Ovary (tissue), 3 donors: ENCODE data around the gene ROBO4.

ENCODE experiments used
- EP300 ChIP-seq: sonication (generic); formaldehyde crosslinking; IDR thresholded peaks from one replicate; pipeline ENCODE4 v1.6.1; 2017; ENCODE audit warnings: antibody characterized with exemption
- TF ChIP-seq, protein P1 (sequence below), 3 donors: fragments of 450-650 bp in 2 of 3; fragments of 200-600 bp in 1 of 3; IDR thresholded peaks; one replicate each; pipeline versions ENCODE4 v1.5.1 to v1.8.0; 2016 to 2022; ENCODE audit warnings: antibody characterized with exemption in 3 of 3, mild to moderate bottlenecking in 1 of 3
- donor health status: DM: no; HTN: no; CAD: no.

DNA sequence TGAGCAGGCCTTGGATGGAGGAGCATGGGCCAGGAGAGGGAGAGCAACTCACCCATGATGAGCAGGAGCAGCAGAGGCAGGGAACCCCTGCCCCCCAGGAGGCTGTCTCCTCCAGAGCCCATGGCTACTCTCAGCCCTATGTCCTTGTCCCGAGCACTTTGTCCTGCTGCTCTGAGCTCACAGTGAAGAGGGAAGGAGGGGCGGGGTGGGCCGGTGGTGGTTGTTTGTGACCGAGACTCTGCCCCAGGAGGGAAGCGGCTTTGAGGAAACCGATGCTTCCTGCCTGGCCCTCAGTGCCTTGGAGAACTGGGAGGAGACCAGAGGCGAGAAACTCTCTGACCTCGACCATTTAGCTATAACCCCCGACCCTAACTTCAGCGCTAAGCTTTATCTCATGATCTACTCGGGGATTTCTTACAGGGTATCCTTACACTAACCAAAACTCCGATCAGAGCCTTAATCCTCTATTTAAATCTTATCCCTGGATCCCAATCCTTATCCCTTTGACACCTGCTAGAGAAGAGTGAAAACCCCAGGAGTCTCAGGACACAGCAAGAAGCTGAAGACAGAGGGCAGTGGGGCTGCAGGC lies at the start of gene ROBO4:
- no peak for TF ChIP-seq EP300
- TF ChIP-seq, protein P1, sequence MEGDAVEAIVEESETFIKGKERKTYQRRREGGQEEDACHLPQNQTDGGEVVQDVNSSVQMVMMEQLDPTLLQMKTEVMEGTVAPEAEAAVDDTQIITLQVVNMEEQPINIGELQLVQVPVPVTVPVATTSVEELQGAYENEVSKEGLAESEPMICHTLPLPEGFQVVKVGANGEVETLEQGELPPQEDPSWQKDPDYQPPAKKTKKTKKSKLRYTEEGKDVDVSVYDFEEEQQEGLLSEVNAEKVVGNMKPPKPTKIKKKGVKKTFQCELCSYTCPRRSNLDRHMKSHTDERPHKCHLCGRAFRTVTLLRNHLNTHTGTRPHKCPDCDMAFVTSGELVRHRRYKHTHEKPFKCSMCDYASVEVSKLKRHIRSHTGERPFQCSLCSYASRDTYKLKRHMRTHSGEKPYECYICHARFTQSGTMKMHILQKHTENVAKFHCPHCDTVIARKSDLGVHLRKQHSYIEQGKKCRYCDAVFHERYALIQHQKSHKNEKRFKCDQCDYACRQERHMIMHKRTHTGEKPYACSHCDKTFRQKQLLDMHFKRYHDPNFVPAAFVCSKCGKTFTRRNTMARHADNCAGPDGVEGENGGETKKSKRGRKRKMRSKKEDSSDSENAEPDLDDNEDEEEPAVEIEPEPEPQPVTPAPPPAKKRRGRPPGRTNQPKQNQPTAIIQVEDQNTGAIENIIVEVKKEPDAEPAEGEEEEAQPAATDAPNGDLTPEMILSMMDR (IDR thresholded peaks at IDR 0.05), result no peak
